Mesothelial cell of epicardium (in vitro differentiated cells): Measurements from ENCODE around the gene RFC3. TPM values are rescaled to one million over a fixed set of nuclear protein-coding genes. Genes with fewer than 3 reads are reported as not detected.

Experiments used
- DNase-seq, 2 experiments: peaks; one replicate each; pipeline ENCODE4 v3.0.0; 2021; ENCODE audit warnings: low spot score in 2 of 2; ENCODE audit not compliant: unreplicated experiment in 2 of 2
- H3K27ac Mint-ChIP-seq: 2 replicates; pipeline ENCODE4 v1.8.0; 2021; ENCODE audit warnings: mixed read lengths
- H3K27me3 Mint-ChIP-seq: 2 replicates; pipeline ENCODE4 v1.8.0; 2021; ENCODE audit warnings: low read depth, mixed read lengths
- H3K36me3 Mint-ChIP-seq: 2 replicates; pipeline ENCODE4 v1.8.0; 2021; ENCODE audit warnings: mixed read lengths
- H3K4me1 Mint-ChIP-seq: 2 replicates; pipeline ENCODE4 v1.8.0; 2021; ENCODE audit warnings: mixed read lengths
- H3K4me3 Mint-ChIP-seq: 2 replicates; pipeline ENCODE4 v1.8.0; 2021; ENCODE audit warnings: mild to moderate bottlenecking, moderate library complexity, mixed read lengths
- H3K9me3 Mint-ChIP-seq: 2 replicates; pipeline ENCODE4 v1.8.0; 2021; ENCODE audit warnings: mixed read lengths
- total RNA-seq: library from RNA; stranded (reverse); gene quantifications from 3 replicates; pipeline ENCODE4 v1.2.1, GENCODE V29; 2021
- TF ChIP-seq, protein P1 (sequence below): fragments of 200-600 bp; sonication (generic); IDR thresholded peaks from one replicate; pipeline ENCODE4 v1.5.0; 2021; ENCODE audit warnings: antibody characterized with exemption; ENCODE audit not compliant: unreplicated experiment

Gene RFC3
- total RNA-seq, 1 donor from 2014 or later = 20.4 TPM

DNA sequence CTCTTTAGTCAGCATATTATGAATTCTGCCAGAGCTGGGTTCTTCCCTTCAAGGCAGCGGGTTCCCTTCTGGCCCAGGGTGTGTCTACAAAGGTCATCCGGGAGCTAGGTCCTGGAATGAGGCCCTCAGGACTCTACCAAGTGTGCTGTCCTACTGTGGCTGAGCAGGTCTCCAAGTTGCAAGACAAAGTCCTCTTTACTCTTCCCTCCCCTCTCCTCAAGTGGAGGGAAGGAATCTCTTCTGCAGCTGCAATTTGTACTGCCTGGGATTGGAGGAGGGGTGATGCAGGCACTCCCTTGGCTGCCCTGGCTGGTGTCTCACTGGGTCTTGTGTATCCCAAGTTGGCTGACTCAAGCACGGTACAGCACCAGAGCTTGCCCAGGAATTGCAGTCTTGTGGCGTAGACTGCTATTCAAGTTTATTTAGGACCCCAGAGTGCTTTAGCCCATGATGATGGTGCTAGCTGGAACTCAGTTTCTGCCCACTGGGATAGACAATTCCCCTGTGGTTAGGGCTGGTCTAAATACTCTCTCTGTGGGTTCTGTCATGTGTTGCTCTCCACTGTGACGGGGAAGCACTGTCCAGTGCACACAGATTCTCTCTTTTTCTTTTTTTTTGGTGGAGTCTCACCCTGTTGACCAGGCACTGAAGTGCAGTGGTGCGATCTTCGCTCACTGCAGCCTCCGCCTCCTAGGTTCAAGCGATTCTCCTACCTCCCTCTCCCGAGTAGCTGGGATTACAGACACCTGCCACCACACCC, 28.5 kb downstream of the RFC3 start:
- Mint-ChIP-seq H3K27ac (no peak overlapping the region), H3K9me3 (no peaks in the 10 kb centered on the region), H3K36me3 (peaks cover 10% of the 10 kb centered on the region), H3K4me1 (peaks cover 4% of the 10 kb centered on the region), H3K27me3 (no peaks in the 10 kb centered on the region), H3K4me3 (no peak overlapping the region)
- no peak for DNase-seq
- TF ChIP-seq, protein P1, sequence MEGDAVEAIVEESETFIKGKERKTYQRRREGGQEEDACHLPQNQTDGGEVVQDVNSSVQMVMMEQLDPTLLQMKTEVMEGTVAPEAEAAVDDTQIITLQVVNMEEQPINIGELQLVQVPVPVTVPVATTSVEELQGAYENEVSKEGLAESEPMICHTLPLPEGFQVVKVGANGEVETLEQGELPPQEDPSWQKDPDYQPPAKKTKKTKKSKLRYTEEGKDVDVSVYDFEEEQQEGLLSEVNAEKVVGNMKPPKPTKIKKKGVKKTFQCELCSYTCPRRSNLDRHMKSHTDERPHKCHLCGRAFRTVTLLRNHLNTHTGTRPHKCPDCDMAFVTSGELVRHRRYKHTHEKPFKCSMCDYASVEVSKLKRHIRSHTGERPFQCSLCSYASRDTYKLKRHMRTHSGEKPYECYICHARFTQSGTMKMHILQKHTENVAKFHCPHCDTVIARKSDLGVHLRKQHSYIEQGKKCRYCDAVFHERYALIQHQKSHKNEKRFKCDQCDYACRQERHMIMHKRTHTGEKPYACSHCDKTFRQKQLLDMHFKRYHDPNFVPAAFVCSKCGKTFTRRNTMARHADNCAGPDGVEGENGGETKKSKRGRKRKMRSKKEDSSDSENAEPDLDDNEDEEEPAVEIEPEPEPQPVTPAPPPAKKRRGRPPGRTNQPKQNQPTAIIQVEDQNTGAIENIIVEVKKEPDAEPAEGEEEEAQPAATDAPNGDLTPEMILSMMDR = no peak

DNA sequence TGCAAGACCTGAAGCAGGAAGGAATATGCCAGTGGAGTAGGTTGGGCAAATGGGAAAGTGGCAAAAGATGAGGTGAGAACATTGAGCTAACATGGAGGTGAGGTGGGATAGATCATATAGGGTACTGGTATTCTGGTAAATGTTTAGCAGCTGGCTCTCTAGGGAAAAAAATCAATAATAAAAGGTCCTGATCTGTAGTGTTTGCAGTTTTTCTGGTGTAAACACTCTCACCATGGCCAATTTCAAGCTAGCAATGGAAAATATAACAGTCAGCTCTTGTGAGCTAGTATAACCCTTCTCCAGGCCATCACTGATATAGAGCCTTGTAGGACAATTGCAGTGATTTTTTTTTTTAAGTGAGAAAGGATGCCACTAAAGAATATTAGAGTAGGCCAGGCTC, 31.3 kb downstream of the RFC3 start:
- no peak overlapping the region for H3K27ac Mint-ChIP-seq
- no peak overlapping the region for H3K4me3 Mint-ChIP-seq
- TF ChIP-seq, protein P1 = no peak
- H3K36me3 Mint-ChIP-seq = peaks cover 8% of the 10 kb centered on the region
- H3K9me3 Mint-ChIP-seq = peaks cover 10% of the 10 kb centered on the region
- peaks cover 2% of the 10 kb centered on the region for H3K4me1 Mint-ChIP-seq
- DNase-seq = no peak
- no peaks in the 10 kb centered on the region for H3K27me3 Mint-ChIP-seq

DNA sequence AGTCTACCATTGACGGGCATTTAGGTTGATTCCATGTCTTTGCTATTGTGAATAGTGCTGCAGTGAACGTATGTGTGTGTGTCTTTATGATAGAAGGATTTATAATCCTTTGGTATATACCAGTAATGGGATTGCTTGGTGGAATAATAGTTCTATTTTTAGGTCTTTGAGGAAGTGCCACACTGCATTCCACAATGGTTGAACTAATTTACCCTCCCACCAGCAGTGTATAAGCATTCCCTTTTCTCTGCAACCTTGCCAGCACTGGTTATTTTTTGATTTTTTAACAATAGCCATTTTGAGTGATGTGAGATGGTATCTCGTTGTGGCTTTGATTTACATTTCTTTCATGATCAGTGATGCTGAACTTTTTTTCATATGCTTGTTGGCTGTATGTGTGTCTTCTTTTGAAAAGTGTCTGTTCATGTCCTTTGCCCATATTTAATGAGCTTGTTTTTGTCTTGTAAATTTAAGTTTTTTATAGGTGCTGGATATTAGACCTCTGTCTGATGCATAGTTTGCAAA, 37.5 kb downstream of the RFC3 start:
- Mint-ChIP-seq H3K36me3 (peaks cover 21% of the 10 kb centered on the region), H3K9me3 (peaks cover 28% of the 10 kb centered on the region), H3K27me3 (no peaks in the 10 kb centered on the region), H3K27ac (no peak overlapping the region), H3K4me1 (no peaks in the 10 kb centered on the region), H3K4me3 (no peak overlapping the region)
- TF ChIP-seq, protein P1 = no peak
- DNase-seq = no peak

DNA sequence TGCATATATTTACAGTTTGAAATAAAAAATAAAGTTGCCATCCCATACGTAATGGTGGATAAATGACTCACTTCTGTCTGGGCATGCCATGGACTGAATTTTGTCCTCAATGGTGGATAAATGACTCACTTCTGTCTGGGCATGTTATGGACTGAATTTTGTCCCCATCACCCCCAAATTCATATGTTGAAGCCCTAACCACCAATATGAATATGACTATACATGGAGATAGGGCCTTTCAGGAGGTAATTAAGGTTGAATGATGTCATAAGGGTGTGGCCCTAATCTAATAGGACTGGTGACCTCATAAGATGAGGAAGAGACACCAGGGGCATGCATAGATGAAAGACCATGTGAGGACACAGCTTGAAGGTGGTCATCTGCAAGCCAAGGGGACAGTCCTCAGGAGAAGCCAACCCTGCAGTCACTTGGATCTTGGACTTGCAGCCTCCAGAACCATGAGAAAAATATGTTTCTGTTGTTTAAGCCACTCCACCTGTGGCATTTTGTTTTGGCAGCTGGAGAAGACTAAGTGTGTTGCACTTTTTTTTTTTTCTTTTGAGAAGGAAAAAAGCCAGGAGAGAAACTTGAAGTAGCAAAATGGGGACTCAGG, 41.8 kb downstream of the RFC3 start:
- Mint-ChIP-seq H3K27ac (no peak overlapping the region), H3K4me1 (peaks cover 8% of the 10 kb centered on the region), H3K27me3 (no peaks in the 10 kb centered on the region), H3K36me3 (peaks cover 16% of the 10 kb centered on the region), H3K9me3 (peaks cover 13% of the 10 kb centered on the region), H3K4me3 (no peak overlapping the region)
- TF ChIP-seq, protein P1 = no peak
- DNase-seq = no peak

DNA sequence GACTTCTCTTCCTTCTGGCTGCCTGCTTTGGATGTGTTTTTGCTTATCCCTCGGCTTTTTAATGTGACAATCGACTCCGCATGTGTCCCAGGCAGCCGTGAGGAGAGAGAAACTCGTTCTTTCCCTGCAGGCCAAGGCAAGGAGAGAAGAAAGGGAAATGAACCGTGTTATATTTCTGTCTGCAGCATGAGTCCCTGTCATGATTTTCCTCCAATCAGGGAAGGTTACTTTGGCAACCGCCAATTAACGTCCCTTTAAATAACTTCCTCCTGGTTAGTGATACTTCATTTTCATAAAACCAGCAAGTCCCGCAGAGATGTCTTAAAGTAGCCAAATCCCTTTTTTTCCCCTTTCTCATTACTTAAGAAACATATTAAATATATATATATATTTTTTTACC, 42.6 kb downstream of the RFC3 start:
- Mint-ChIP-seq H3K27ac (no peak overlapping the region), H3K4me3 (no peak overlapping the region), H3K9me3 (peaks cover 6% of the 10 kb centered on the region)

More for the DNA sequence above, 42.6 kb downstream of the RFC3 start:
- H3K27me3 Mint-ChIP-seq = no peaks in the 10 kb centered on the region
- no peak for DNase-seq
- H3K4me1 Mint-ChIP-seq = peaks cover 8% of the 10 kb centered on the region
- TF ChIP-seq, protein P1 = no peak
- peaks cover 11% of the 10 kb centered on the region for H3K36me3 Mint-ChIP-seq
